HG03460 (cell line): ENCODE data around the gene OGFOD2.
A peak's percentile ranks its signal among the peaks of the same experiment; 100 is the strongest.

ENCODE experiments used
- ATAC-seq: cut with Tn5 transposase; IDR thresholded peaks from one replicate; pipeline ENCODE4 v1.9.1; 2021; ENCODE audit not compliant: unreplicated experiment

Gene OGFOD2

GRCh38 chr12:122976648-122976975, 1.6 kb downstream of the OGFOD2 start:
- no peak for ATAC-seq

- ATAC-seq, result no peak
Observed at GRCh38 chr12:122977153-122977552, 2.1 kb downstream of the OGFOD2 start.

- ATAC-seq, result no peak
Observed at GRCh38 chr12:122977655-122978392, 2.8 kb downstream of the OGFOD2 start.

- ATAC-seq, result no peak
Observed at GRCh38 chr12:122978507-122978955, 3.5 kb downstream of the OGFOD2 start.

- no peak for ATAC-seq
Observed at GRCh38 chr12:122979001-122979907, 4.2 kb downstream of the OGFOD2 start.

GRCh38 chr12:122979908-122980182, 4.8 kb downstream of the OGFOD2 start:
- ATAC-seq, result no peak

- ATAC-seq, result peak; percentile 51
Observed at GRCh38 chr12:122980183-122981035, 5.4 kb downstream of the OGFOD2 start, which contains the start of gene ARL6IP4. TSS of gene ARL6IP4 (plus strand) at chr12:122980681. CDS start at chr12:122981140, 459 bp downstream.

- peak; percentile 20 for ATAC-seq
Observed at GRCh38 chr12:122981036-122981471, 6.0 kb downstream of the OGFOD2 start.

- ATAC-seq, result no peak
Observed at GRCh38 chr12:122981587-122982476, 6.8 kb downstream of the OGFOD2 start.

- ATAC-seq, result no peak
Observed at GRCh38 chr12:122982477-122982815, 7.4 kb downstream of the OGFOD2 start.

GRCh38 chr12:122982963-122983788, 8.1 kb downstream of the OGFOD2 start:
- ATAC-seq, result no peak

- ATAC-seq, result no peak
Observed at GRCh38 chr12:122983789-122984515, 8.9 kb downstream of the OGFOD2 start.

- ATAC-seq, result no peak
Observed at GRCh38 chr12:122984612-122985337, 9.7 kb downstream of the OGFOD2 start.

GRCh38 chr12:122985338-122986257, 10.6 kb downstream of the OGFOD2 start:
- no peak for ATAC-seq

- ATAC-seq, result no peak
Observed at GRCh38 chr12:122986258-122986871, 11.3 kb downstream of the OGFOD2 start.

- ATAC-seq, result no peak
Observed at GRCh38 chr12:122987086-122987951, 12.3 kb downstream of the OGFOD2 start.
